ENCODE measurements around the gene KCTD5.

KCTD5 gene

GRCh38 chr16:2704983-2705275 lies 22.6 kb downstream of the KCTD5 start:
- no peak overlapping the region for H3K27ac ChIP-seq (ENCODE audit: low read length)
- WGBS (ENCODE audit: insufficient coverage, insufficient read length), result no CpG with 5 or more reads among the region's 14 CpGs
- no peak for DNase-seq (ENCODE audit: low read depth, low spot score)
- H3K9me3 ChIP-seq (ENCODE audit: control insufficient read depth, insufficient read depth, low read length), result no peaks in the 10 kb centered on the region
- H3K4me1 ChIP-seq (ENCODE audit: control insufficient read depth, insufficient read depth, low read length), result no peaks in the 10 kb centered on the region
- H3K27me3 ChIP-seq (ENCODE audit: control insufficient read depth, insufficient read depth, low read length), result no peaks in the 10 kb centered on the region
- peaks cover 37% of the 10 kb centered on the region for H3K36me3 ChIP-seq (ENCODE audit: control insufficient read depth, insufficient read depth, low read length)
- no peak overlapping the region for H3K4me3 ChIP-seq (ENCODE audit: low read length)

- Histone ChIP-seq H3K36me3 (ENCODE audit: control insufficient read depth, insufficient read depth, low read length) (peaks cover 35% of the 10 kb centered on the region), H3K4me3 (ENCODE audit: low read length) (no peak overlapping the region), H3K9me3 (ENCODE audit: control insufficient read depth, insufficient read depth, low read length) (no peaks in the 10 kb centered on the region), H3K27ac (ENCODE audit: low read length) (no peak overlapping the region), H3K27me3 (ENCODE audit: control insufficient read depth, insufficient read depth, low read length) (no peaks in the 10 kb centered on the region), H3K4me1 (ENCODE audit: control insufficient read depth, insufficient read depth, low read length) (no peaks in the 10 kb centered on the region)
- DNase-seq (ENCODE audit: low read depth, low spot score), result no peak
- no CpG with 5 or more reads among the region's 10 CpGs for WGBS (ENCODE audit: insufficient coverage, insufficient read length)
Observed at GRCh38 chr16:2705351-2705750, 23.0 kb downstream of the KCTD5 start.

GRCh38 chr16:2706085-2706484 lies 23.8 kb downstream of the KCTD5 start:
- Histone ChIP-seq H3K4me1 (ENCODE audit: control insufficient read depth, insufficient read depth, low read length) (no peaks in the 10 kb centered on the region), H3K36me3 (ENCODE audit: control insufficient read depth, insufficient read depth, low read length) (peaks cover 35% of the 10 kb centered on the region)

GRCh38 chr16:2706611-2707311 lies 24.4 kb downstream of the KCTD5 start:
- no peak overlapping the region for H3K27ac ChIP-seq (ENCODE audit: low read length)
- H3K27me3 ChIP-seq (ENCODE audit: control insufficient read depth, insufficient read depth, low read length), result no peaks in the 10 kb centered on the region
- no peaks in the 10 kb centered on the region for H3K9me3 ChIP-seq (ENCODE audit: control insufficient read depth, insufficient read depth, low read length)
- H3K4me1 ChIP-seq (ENCODE audit: control insufficient read depth, insufficient read depth, low read length), result no peaks in the 10 kb centered on the region
- WGBS (ENCODE audit: insufficient coverage, insufficient read length), result no CpG with 5 or more reads among the region's 22 CpGs
- DNase-seq (ENCODE audit: low read depth, low spot score), result no peak
- H3K36me3 ChIP-seq (ENCODE audit: control insufficient read depth, insufficient read depth, low read length), result peaks cover 31% of the 10 kb centered on the region
- no peak overlapping the region for H3K4me3 ChIP-seq (ENCODE audit: low read length)

More at GRCh38 chr16:2706085-2706484, 23.8 kb downstream of the KCTD5 start:
- Histone ChIP-seq H3K4me3 (ENCODE audit: low read length) (no peak overlapping the region), H3K27me3 (ENCODE audit: control insufficient read depth, insufficient read depth, low read length) (no peaks in the 10 kb centered on the region), H3K9me3 (ENCODE audit: control insufficient read depth, insufficient read depth, low read length) (no peaks in the 10 kb centered on the region), H3K27ac (ENCODE audit: low read length) (no peak overlapping the region)
- DNase-seq (ENCODE audit: low read depth, low spot score), result no peak
- no CpG with 5 or more reads among the region's 17 CpGs for WGBS (ENCODE audit: insufficient coverage, insufficient read length)

GRCh38 chr16:2707368-2708289 lies 25.3 kb downstream of the KCTD5 start:
- Histone ChIP-seq H3K9me3 (ENCODE audit: control insufficient read depth, insufficient read depth, low read length) (no peaks in the 10 kb centered on the region), H3K4me1 (ENCODE audit: control insufficient read depth, insufficient read depth, low read length) (no peaks in the 10 kb centered on the region), H3K27me3 (ENCODE audit: control insufficient read depth, insufficient read depth, low read length) (no peaks in the 10 kb centered on the region), H3K4me3 (ENCODE audit: low read length) (no peak overlapping the region), H3K27ac (ENCODE audit: low read length) (no peak overlapping the region), H3K36me3 (ENCODE audit: control insufficient read depth, insufficient read depth, low read length) (peaks cover 26% of the 10 kb centered on the region)
- no CpG with 5 or more reads among the region's 51 CpGs for WGBS (ENCODE audit: insufficient coverage, insufficient read length)
- DNase-seq (ENCODE audit: low read depth, low spot score), result no peak

GRCh38 chr16:2708290-2708639 lies 25.9 kb downstream of the KCTD5 start:
- Histone ChIP-seq H3K4me1 (ENCODE audit: control insufficient read depth, insufficient read depth, low read length) (no peaks in the 10 kb centered on the region), H3K36me3 (ENCODE audit: control insufficient read depth, insufficient read depth, low read length) (peaks cover 23% of the 10 kb centered on the region), H3K9me3 (ENCODE audit: control insufficient read depth, insufficient read depth, low read length) (no peaks in the 10 kb centered on the region), H3K27me3 (ENCODE audit: control insufficient read depth, insufficient read depth, low read length) (no peaks in the 10 kb centered on the region), H3K4me3 (ENCODE audit: low read length) (no peak overlapping the region), H3K27ac (ENCODE audit: low read length) (no peak overlapping the region)
- no CpG with 5 or more reads among the region's 14 CpGs for WGBS (ENCODE audit: insufficient coverage, insufficient read length)
- DNase-seq (ENCODE audit: low read depth, low spot score), result no peak

- DNase-seq (ENCODE audit: low read depth, low spot score), result no peak
- no peak overlapping the region for H3K4me3 ChIP-seq (ENCODE audit: low read length)
- no peaks in the 10 kb centered on the region for H3K9me3 ChIP-seq (ENCODE audit: control insufficient read depth, insufficient read depth, low read length)
- no peaks in the 10 kb centered on the region for H3K4me1 ChIP-seq (ENCODE audit: control insufficient read depth, insufficient read depth, low read length)
- WGBS (ENCODE audit: insufficient coverage, insufficient read length), result no CpG with 5 or more reads among the region's 22 CpGs
- H3K27me3 ChIP-seq (ENCODE audit: control insufficient read depth, insufficient read depth, low read length), result no peaks in the 10 kb centered on the region
- H3K27ac ChIP-seq (ENCODE audit: low read length), result no peak overlapping the region
- H3K36me3 ChIP-seq (ENCODE audit: control insufficient read depth, insufficient read depth, low read length), result peaks cover 23% of the 10 kb centered on the region
Observed at GRCh38 chr16:2708955-2709587, 26.7 kb downstream of the KCTD5 start.

GRCh38 chr16:2709588-2709984 lies 27.3 kb downstream of the KCTD5 start:
- no peaks in the 10 kb centered on the region for H3K27me3 ChIP-seq (ENCODE audit: control insufficient read depth, insufficient read depth, low read length)
- no peak overlapping the region for H3K4me3 ChIP-seq (ENCODE audit: low read length)
- DNase-seq (ENCODE audit: low read depth, low spot score), result no peak
- no peaks in the 10 kb centered on the region for H3K9me3 ChIP-seq (ENCODE audit: control insufficient read depth, insufficient read depth, low read length)
- H3K4me1 ChIP-seq (ENCODE audit: control insufficient read depth, insufficient read depth, low read length), result no peaks in the 10 kb centered on the region
- no CpG with 5 or more reads among the region's 10 CpGs for WGBS (ENCODE audit: insufficient coverage, insufficient read length)
- peaks cover 23% of the 10 kb centered on the region for H3K36me3 ChIP-seq (ENCODE audit: control insufficient read depth, insufficient read depth, low read length)
- H3K27ac ChIP-seq (ENCODE audit: low read length), result no peak overlapping the region

- H3K4me1 ChIP-seq (ENCODE audit: control insufficient read depth, insufficient read depth, low read length), result no peaks in the 10 kb centered on the region; the same call in 1 of the 2 replicates
- WGBS (ENCODE audit: insufficient coverage, insufficient read length), result no CpG with 5 or more reads among the region's 20 CpGs
- no peak overlapping the region for H3K27ac ChIP-seq (ENCODE audit: low read length)
- no peaks in the 10 kb centered on the region for H3K9me3 ChIP-seq (ENCODE audit: control insufficient read depth, insufficient read depth, low read length)
- no peaks in the 10 kb centered on the region for H3K27me3 ChIP-seq (ENCODE audit: control insufficient read depth, insufficient read depth, low read length)
- H3K36me3 ChIP-seq (ENCODE audit: control insufficient read depth, insufficient read depth, low read length), result peaks cover 18% of the 10 kb centered on the region
- no peak for DNase-seq (ENCODE audit: low read depth, low spot score)
- H3K4me3 ChIP-seq (ENCODE audit: low read length), result no peak overlapping the region
Observed at GRCh38 chr16:2710021-2710710, 27.8 kb downstream of the KCTD5 start.

GRCh38 chr16:2710711-2711231 lies 28.4 kb downstream of the KCTD5 start:
- H3K27ac ChIP-seq (ENCODE audit: low read length), result no peak overlapping the region
- no CpG with 5 or more reads among the region's 11 CpGs for WGBS (ENCODE audit: insufficient coverage, insufficient read length)

More at GRCh38 chr16:2710711-2711231, 28.4 kb downstream of the KCTD5 start:
- no peaks in the 10 kb centered on the region for H3K9me3 ChIP-seq (ENCODE audit: control insufficient read depth, insufficient read depth, low read length)
- no peak overlapping the region for H3K4me3 ChIP-seq (ENCODE audit: low read length)
- peaks cover 2% of the 10 kb centered on the region; the same call in 1 of the 2 replicates for H3K4me1 ChIP-seq (ENCODE audit: control insufficient read depth, insufficient read depth, low read length)
- no peak for DNase-seq (ENCODE audit: low read depth, low spot score)
- peaks cover 13% of the 10 kb centered on the region for H3K36me3 ChIP-seq (ENCODE audit: control insufficient read depth, insufficient read depth, low read length)
- H3K27me3 ChIP-seq (ENCODE audit: control insufficient read depth, insufficient read depth, low read length), result no peaks in the 10 kb centered on the region
